Left ventricle myocardium inferior (tissue), 1 donor: ENCODE data around the gene NRIP3. TPM values are rescaled to one million over a fixed set of nuclear protein-coding genes. Genes with fewer than 3 reads are reported as not detected.
"Not testable (repeated sequence)": the region's sequence is repeated elsewhere in the genome, so short reads cannot be mapped to it uniquely, and the experiment has no call there.

Experiments
- DNase-seq: peaks from one replicate; pipeline ENCODE4 v3.0.0-alpha.2; 2020
- H3K27ac ChIP-seq: fragments of 200-600 bp; replicated peaks from 2 replicates; pipeline ENCODE4 v1.8.0; 2021
- H3K27me3 ChIP-seq: fragments of 200-600 bp; 2 replicates; pipeline ENCODE4 v1.8.0; 2021; ENCODE audit warnings: low read depth
- H3K36me3 ChIP-seq: fragments of 200-600 bp; 2 replicates; pipeline ENCODE4 v1.8.0; 2021
- H3K4me1 ChIP-seq: fragments of 200-600 bp; 2 replicates; pipeline ENCODE4 v1.8.0; 2021
- H3K4me3 ChIP-seq: fragments of 200-600 bp; 2 replicates; pipeline ENCODE4 v1.8.0; 2021; ENCODE audit warnings: mild to moderate bottlenecking, moderate library complexity
- H3K9me3 ChIP-seq: fragments of 200-600 bp; replicated peaks from 2 replicates; pipeline ENCODE4 v1.8.0; 2021
- CTCF ChIP-seq: fragments of 200-600 bp; IDR thresholded peaks from 2 replicates; pipeline ENCODE4 v1.8.0; 2021; ENCODE audit warnings: antibody characterized with exemption, mild to moderate bottlenecking, borderline replicate concordance
- intact Hi-C: fragments of 100-400 bp; cut with micrococcal nuclease; formaldehyde crosslinking; loops from one replicate; pipeline ENCODE4 v1.11.0; 2022
- total RNA-seq: library from RNA; stranded (reverse); fragmentation: NEBNext Ultra II Directional; extraction: Animal tissue kit (Norgen Biotek cat#: 25700); gene quantifications from one replicate; pipeline ENCODE4 v1.2.1, GENCODE V29; 2021
- donor health status: DM: no; HTN: yes; CAD: no; lungs with severe emphysema.

NRIP3 gene
- total RNA-seq, 1 donor from 2014 or later: 1.9 TPM

DNA sequence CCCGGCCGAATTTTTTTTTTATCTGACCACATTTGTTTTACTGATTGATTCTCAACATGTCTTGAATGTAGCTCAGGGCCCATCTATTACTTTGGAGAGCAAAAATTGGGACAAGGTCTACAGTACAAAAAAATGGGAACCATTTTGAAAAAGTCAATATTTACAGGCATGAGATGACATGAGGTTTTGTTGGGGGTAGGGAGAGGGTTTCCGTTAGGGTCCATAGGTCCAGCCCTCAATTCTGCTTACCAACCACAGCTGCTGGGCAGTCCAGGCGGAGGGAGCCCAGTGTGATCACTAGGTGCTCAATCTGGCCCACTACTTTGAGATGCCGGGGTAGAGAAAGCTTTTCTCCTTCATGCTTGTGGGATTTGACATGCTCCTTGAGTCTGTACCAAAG, 18.3 kb downstream of the NRIP3 start:
- no peak for TF ChIP-seq CTCF
- no peaks in the 10 kb centered on the region for H3K4me1 ChIP-seq

DNA sequence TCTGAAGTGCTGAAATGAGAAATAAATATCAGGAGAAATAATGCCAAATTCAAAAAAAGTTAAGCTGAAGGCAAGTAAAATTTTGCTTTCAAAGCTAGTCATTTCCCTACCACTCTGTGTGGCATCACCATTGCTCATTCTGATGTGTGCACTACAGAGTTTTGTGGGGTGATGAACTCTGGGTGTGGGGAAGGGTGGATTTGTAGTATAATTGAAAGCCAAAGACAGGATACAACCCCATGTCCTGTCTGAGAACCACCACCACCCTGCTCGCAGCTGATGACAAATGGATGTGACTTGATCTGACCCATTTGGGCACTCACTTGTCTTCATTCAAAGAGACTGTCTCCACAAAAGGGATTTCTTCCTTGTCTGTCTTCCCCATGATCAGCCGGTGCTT, 20.2 kb downstream of the NRIP3 start:
- no peaks in the 10 kb centered on the region for H3K36me3 ChIP-seq
- no peak for DNase-seq
- intact Hi-C loops: no loop called here
- peaks cover 5% of the 10 kb centered on the region for H3K27me3 ChIP-seq
- no peak for TF ChIP-seq CTCF
- no peaks in the 10 kb centered on the region for H3K9me3 ChIP-seq
- no peak overlapping the region for H3K27ac ChIP-seq
- no peaks in the 10 kb centered on the region for H3K4me1 ChIP-seq
- H3K4me3 ChIP-seq: no peak overlapping the region

More for the DNA sequence above, 18.3 kb downstream of the NRIP3 start:
- H3K9me3 ChIP-seq: no peaks in the 10 kb centered on the region
- H3K27me3 ChIP-seq: peaks cover 5% of the 10 kb centered on the region
- no peak overlapping the region for H3K4me3 ChIP-seq
- DNase-seq: no peak
- H3K27ac ChIP-seq: no peak overlapping the region
- no peaks in the 10 kb centered on the region for H3K36me3 ChIP-seq
- intact Hi-C loops: no loop called here

DNA sequence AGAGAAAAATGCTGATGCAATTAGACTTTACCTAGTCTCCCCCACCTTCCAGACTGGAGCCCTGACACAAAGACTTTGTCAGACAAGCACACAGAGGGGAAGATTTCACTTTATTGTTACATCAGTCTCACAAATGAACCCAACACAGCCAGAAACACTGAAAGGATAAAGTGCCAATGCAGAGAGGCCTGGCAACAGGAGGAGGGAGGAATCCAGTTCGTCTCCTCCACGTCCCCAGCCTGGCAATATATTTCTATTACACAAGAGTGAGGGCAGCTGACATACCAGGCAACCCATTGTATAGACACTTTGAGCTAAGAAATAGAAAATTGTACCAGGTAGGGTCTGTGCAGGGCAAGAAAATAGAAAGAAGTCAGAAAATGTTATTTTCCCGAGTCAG, 23.3 kb downstream of the NRIP3 start:
- intact Hi-C loops: no loop called here
- H3K27me3 ChIP-seq: no peaks in the 10 kb centered on the region
- no peak overlapping the region for H3K27ac ChIP-seq
- no peaks in the 10 kb centered on the region for H3K36me3 ChIP-seq
- no peaks in the 10 kb centered on the region for H3K4me1 ChIP-seq
- TF ChIP-seq CTCF: no peak
- DNase-seq: no peak
- H3K9me3 ChIP-seq: no peaks in the 10 kb centered on the region
- H3K4me3 ChIP-seq: no peak overlapping the region

DNA sequence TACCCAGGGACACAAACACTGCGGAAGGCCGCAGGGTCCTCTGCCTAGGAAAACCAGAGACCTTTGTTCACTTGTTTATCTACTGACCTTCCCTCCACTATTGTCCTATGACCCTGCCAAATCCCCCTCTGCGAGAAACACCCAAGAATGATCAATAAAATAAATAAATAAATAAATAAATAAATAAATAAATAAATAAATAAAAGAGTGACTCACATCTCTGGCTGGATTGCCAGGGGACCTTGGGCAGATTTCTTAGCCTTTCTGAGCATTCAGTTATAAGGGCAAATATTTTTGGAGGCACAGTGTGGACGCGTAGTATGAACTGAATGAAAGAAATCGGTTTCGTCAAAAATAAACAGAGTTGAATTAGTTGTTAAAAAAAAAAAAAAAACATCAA, 24.4 kb downstream of the NRIP3 start:
- H3K4me1 ChIP-seq, H3K36me3 ChIP-seq, H3K9me3 ChIP-seq, DNase-seq, H3K4me3 ChIP-seq, intact Hi-C loops, H3K27me3 ChIP-seq, H3K27ac ChIP-seq: not testable (repeated sequence)

- Histone ChIP-seq H3K36me3 (no peaks in the 10 kb centered on the region), H3K9me3 (no peaks in the 10 kb centered on the region), H3K27ac (no peak overlapping the region), H3K4me1 (no peaks in the 10 kb centered on the region), H3K4me3 (no peak overlapping the region), H3K27me3 (no peaks in the 10 kb centered on the region)
- intact Hi-C loops: no loop called here
- TF ChIP-seq CTCF: no peak
- DNase-seq: no peak
These were observed 30.7 kb downstream of the NRIP3 start for GRCh38 chr11:8973121-8973520.

DNA sequence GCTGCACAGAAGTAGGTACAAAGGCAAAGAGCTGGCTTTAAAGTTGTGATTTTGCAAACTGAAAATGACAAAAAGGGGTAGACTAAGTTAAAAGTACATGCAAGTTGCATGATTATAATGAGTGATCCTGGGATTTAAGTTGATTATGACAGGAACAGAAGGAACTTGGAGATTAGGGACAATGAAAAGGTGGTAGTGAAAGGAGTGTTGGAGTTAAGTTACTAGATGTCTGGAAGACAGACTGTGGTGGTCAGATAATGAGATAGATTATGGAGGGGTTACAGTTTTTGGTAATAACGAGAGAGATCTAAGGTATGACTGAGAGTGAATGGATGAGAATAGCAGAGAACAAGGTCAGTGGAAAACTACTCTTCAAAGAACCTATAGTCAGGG, 31.9 kb downstream of the NRIP3 start:
- H3K4me3 ChIP-seq: no peak overlapping the region
- H3K9me3 ChIP-seq: no peaks in the 10 kb centered on the region
- H3K36me3 ChIP-seq: no peaks in the 10 kb centered on the region
- H3K4me1 ChIP-seq: no peaks in the 10 kb centered on the region
- TF ChIP-seq CTCF: no peak
- intact Hi-C loops: no loop called here
- no peak overlapping the region for H3K27ac ChIP-seq
- DNase-seq: no peak
- H3K27me3 ChIP-seq: no peaks in the 10 kb centered on the region
